Kidney capillary endothelial cell (primary cell): ENCODE results near the gene HHATL.

Experiments used
- DNase-seq: peaks from one replicate; pipeline ENCODE4 v3.0.0-alpha.2; 2018; ENCODE audit warnings: low spot score

Gene HHATL

GRCh38 chr3:42698216-42698910, 4.2 kb downstream of the HHATL start:
- DNase-seq = no peak

GRCh38 chr3:42697289-42698051, 5.1 kb downstream of the HHATL start:
- no peak for DNase-seq

GRCh38 chr3:42696356-42697288, 6.0 kb downstream of the HHATL start:
- DNase-seq = no peak

GRCh38 chr3:42694366-42694765, 8.2 kb downstream of the HHATL start:
- DNase-seq = no peak

GRCh38 chr3:42693530-42693930, 9.1 kb downstream of the HHATL start:
- DNase-seq = no peak

- DNase-seq = no peak
These were observed 9.7 kb downstream of the HHATL start for GRCh38 chr3:42692667-42693529.

- DNase-seq = no peak
These were observed 10.6 kb downstream of the HHATL start for GRCh38 chr3:42691816-42692666.

- no peak for DNase-seq
These were observed 11.6 kb downstream of the HHATL start for GRCh38 chr3:42690766-42691680.

GRCh38 chr3:42690191-42690590, 12.4 kb downstream of the HHATL start:
- DNase-seq = no peak

- no peak for DNase-seq
These were observed 13.1 kb downstream of the HHATL start for GRCh38 chr3:42689421-42690014.

- DNase-seq = no peak
These were observed 13.8 kb downstream of the HHATL start for GRCh38 chr3:42688487-42689420.

- DNase-seq = no peak
These were observed 14.6 kb downstream of the HHATL start for GRCh38 chr3:42688016-42688415.

GRCh38 chr3:42686832-42687650, 15.6 kb downstream of the HHATL start:
- DNase-seq = no peak

GRCh38 chr3:42685891-42686820, 16.4 kb downstream of the HHATL start:
- DNase-seq = no peak

- no peak for DNase-seq
These were observed 17.2 kb downstream of the HHATL start, which contains the start of gene KLHL40 for GRCh38 chr3:42685363-42685881. TSS of gene KLHL40 (plus strand) at chr3:42685537. CDS start at chr3:42685619, 82 bp downstream.
